ENCODE results near the gene TSC22D4. TPM values are rescaled to one million over a fixed set of nuclear protein-coding genes. Genes with fewer than 3 reads are reported as not detected.

TSC22D4 gene
- total RNA-seq, 1 donor, result 18.5 TPM

DNA sequence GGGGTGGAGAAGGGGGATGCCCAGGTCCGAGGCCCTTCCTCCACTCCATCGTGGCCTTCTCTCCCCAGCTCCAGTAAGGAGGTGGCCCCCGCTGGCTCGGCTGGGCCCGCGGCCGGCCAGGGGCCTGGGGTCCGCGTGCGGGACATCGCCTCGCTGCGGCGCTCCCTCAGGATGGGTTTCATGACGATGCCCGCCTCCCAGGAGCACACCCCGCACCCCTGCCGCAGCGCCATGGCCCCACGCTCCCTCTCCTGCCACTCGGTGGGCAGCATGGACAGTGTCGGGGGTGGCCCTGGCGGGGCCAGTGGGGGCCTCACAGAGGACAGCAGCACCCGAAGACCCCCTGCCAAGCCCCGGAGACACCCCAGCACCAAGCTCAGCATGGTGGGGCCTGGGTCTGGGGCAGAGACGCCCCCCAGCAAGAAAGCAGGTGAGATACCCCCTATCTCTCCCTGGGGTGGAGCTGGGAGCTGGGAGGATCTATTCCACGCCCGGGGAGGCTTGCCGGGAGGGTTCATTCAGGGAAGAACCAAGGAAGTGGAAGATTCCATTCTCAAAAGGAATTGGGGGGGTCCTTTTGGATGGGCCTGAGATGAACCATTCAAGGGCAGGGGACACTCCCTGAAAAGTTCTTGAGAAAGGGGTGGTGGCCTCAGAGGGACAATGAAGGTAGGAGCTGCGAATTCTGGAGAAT lies 7.9 kb upstream of the TSC22D4 start:
- DNase-seq (ENCODE audit: insufficient read length, low spot score, missing footprints), result peak; percentile 91
- H4K20me1 ChIP-seq (ENCODE audit: insufficient read depth, low read length), result no peaks in the 10 kb centered on the region
- no peaks in the 10 kb centered on the region for H3K27me3 ChIP-seq (ENCODE audit: insufficient read depth, low read length)
- no peaks in the 10 kb centered on the region for H3K36me3 ChIP-seq (ENCODE audit: insufficient read depth, low read length)
- H3K79me2 ChIP-seq (ENCODE audit: insufficient read depth, low read length), result no peaks in the 10 kb centered on the region
- no peak overlapping the region for H2AFZ ChIP-seq (ENCODE audit: low read length)
- H3K9me3 ChIP-seq (ENCODE audit: low read depth, low read length), result no peaks in the 10 kb centered on the region
- H3K4me2 ChIP-seq (ENCODE audit: insufficient read depth, low read length), result no peak overlapping the region
- TF ChIP-seq, protein P1, sequence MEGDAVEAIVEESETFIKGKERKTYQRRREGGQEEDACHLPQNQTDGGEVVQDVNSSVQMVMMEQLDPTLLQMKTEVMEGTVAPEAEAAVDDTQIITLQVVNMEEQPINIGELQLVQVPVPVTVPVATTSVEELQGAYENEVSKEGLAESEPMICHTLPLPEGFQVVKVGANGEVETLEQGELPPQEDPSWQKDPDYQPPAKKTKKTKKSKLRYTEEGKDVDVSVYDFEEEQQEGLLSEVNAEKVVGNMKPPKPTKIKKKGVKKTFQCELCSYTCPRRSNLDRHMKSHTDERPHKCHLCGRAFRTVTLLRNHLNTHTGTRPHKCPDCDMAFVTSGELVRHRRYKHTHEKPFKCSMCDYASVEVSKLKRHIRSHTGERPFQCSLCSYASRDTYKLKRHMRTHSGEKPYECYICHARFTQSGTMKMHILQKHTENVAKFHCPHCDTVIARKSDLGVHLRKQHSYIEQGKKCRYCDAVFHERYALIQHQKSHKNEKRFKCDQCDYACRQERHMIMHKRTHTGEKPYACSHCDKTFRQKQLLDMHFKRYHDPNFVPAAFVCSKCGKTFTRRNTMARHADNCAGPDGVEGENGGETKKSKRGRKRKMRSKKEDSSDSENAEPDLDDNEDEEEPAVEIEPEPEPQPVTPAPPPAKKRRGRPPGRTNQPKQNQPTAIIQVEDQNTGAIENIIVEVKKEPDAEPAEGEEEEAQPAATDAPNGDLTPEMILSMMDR (IDR thresholded peaks at IDR 0.05; ENCODE audit: extremely low read depth, low read depth, low read length), result no peak
- no peak overlapping the region for H3K4me3 ChIP-seq (ENCODE audit: insufficient read depth, low read length)
- H3K27ac ChIP-seq (ENCODE audit: low read depth, low read length), result no peak overlapping the region
- H3K4me1 ChIP-seq (ENCODE audit: insufficient read depth, low read length), result peaks cover 4% of the 10 kb centered on the region

GRCh38 chr7:100486111-100486636 lies 7.2 kb upstream of the TSC22D4 start:
- H3K4me3 ChIP-seq (ENCODE audit: insufficient read depth, low read length), result no peak overlapping the region
- no peaks in the 10 kb centered on the region for H3K79me2 ChIP-seq (ENCODE audit: insufficient read depth, low read length)
- TF ChIP-seq, protein P1 (IDR thresholded peaks at IDR 0.05; ENCODE audit: extremely low read depth, low read depth, low read length), result no peak
- H3K9me3 ChIP-seq (ENCODE audit: low read depth, low read length), result no peaks in the 10 kb centered on the region
- H4K20me1 ChIP-seq (ENCODE audit: insufficient read depth, low read length), result no peaks in the 10 kb centered on the region
- no peak overlapping the region for H2AFZ ChIP-seq (ENCODE audit: low read length)
- no peak overlapping the region for H3K27ac ChIP-seq (ENCODE audit: low read depth, low read length)
- H3K36me3 ChIP-seq (ENCODE audit: insufficient read depth, low read length), result no peaks in the 10 kb centered on the region
- no peak overlapping the region for H3K4me2 ChIP-seq (ENCODE audit: insufficient read depth, low read length)
- no peaks in the 10 kb centered on the region for H3K27me3 ChIP-seq (ENCODE audit: insufficient read depth, low read length)
- peak; percentile 83 for DNase-seq (ENCODE audit: insufficient read length, low spot score, missing footprints)
- H3K4me1 ChIP-seq (ENCODE audit: insufficient read depth, low read length), result peaks cover 4% of the 10 kb centered on the region

DNA sequence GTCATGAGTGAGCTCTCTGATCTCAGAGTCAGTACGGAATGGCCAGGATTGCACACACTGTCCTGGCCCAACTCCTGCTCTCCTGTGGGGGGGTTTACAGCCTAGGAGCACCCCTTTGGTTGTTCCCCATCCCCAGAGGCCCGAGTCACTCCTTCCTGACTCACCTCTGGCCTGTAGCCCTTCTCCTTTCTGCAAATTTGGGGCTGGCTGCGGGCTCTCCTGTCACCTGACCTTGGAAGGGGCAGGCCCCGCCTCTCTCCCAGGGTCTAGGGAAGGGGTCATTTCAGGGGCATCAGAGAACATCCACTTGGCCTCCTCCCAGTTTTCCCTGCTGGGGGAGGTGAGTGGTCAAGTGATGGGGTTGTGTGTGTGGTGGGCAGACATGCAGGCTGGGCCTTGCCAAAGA lies 6.5 kb upstream of the TSC22D4 start:
- Histone ChIP-seq H3K9me3 (ENCODE audit: low read depth, low read length) (no peaks in the 10 kb centered on the region), H3K4me1 (ENCODE audit: insufficient read depth, low read length) (peaks cover 4% of the 10 kb centered on the region), H3K27me3 (ENCODE audit: insufficient read depth, low read length) (no peaks in the 10 kb centered on the region), H4K20me1 (ENCODE audit: insufficient read depth, low read length) (no peaks in the 10 kb centered on the region), H3K4me3 (ENCODE audit: insufficient read depth, low read length) (no peak overlapping the region), H3K4me2 (ENCODE audit: insufficient read depth, low read length) (no peak overlapping the region), H3K27ac (ENCODE audit: low read depth, low read length) (no peak overlapping the region), H3K36me3 (ENCODE audit: insufficient read depth, low read length) (no peaks in the 10 kb centered on the region), H3K79me2 (ENCODE audit: insufficient read depth, low read length) (no peaks in the 10 kb centered on the region), H2AFZ (ENCODE audit: low read length) (no peak overlapping the region)
- DNase-seq (ENCODE audit: insufficient read length, low spot score, missing footprints), result peak; percentile 82
- TF ChIP-seq, protein P1 (IDR thresholded peaks at IDR 0.05; ENCODE audit: extremely low read depth, low read depth, low read length), result no peak

GRCh38 chr7:100484673-100485045 lies 5.6 kb upstream of the TSC22D4 start:
- Histone ChIP-seq H3K4me2 (ENCODE audit: insufficient read depth, low read length) (no peak overlapping the region), H3K27me3 (ENCODE audit: insufficient read depth, low read length) (no peaks in the 10 kb centered on the region), H4K20me1 (ENCODE audit: insufficient read depth, low read length) (no peaks in the 10 kb centered on the region), H3K36me3 (ENCODE audit: insufficient read depth, low read length) (no peaks in the 10 kb centered on the region), H3K27ac (ENCODE audit: low read depth, low read length) (no peak overlapping the region), H3K9me3 (ENCODE audit: low read depth, low read length) (no peaks in the 10 kb centered on the region), H3K79me2 (ENCODE audit: insufficient read depth, low read length) (no peaks in the 10 kb centered on the region), H3K4me3 (ENCODE audit: insufficient read depth, low read length) (no peak overlapping the region), H3K4me1 (ENCODE audit: insufficient read depth, low read length) (peaks cover 4% of the 10 kb centered on the region), H2AFZ (ENCODE audit: low read length) (no peak overlapping the region)
- TF ChIP-seq, protein P1 (IDR thresholded peaks at IDR 0.05; ENCODE audit: extremely low read depth, low read depth, low read length), result no peak
- no peak for DNase-seq (ENCODE audit: insufficient read length, low spot score, missing footprints)
